Measurements from ENCODE around the gene ADD2. TPM values are rescaled to one million over a fixed set of nuclear protein-coding genes. Genes with fewer than 3 reads are reported as not detected.
"Not testable (repeated sequence)": the region's sequence is repeated elsewhere in the genome, so short reads cannot be mapped to it uniquely, and the experiment has no call there.

Gene ADD2
- total RNA-seq, 4 donors from 2014 or later = 0.40 to 1.9 (median 1.1) TPM

DNA sequence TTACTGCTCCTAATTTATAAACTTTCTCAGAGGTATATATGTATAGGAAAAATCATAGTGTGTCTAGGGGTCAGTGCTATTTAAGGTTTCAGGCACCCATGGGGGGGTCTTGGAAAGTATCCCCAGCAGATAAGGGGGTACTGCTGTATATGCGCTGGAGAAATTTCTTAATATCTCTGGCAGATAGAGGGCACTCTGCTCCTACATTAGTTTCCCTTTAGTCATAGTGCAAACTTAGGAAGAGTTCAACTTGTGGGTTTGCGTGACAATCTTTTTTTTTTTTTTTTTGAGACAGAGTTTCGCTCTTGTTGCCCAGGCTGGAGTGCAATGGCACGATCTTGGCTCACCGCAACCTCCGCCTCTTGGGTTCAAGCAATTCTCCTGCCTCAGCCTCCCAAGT, 112.8 kb downstream of the ADD2 start:
- H3K27me3 ChIP-seq = peaks cover 50% of the 10 kb centered on the region
- H3K4me1 ChIP-seq; H3K36me3 ChIP-seq; H3K4me3 ChIP-seq; H3K9me3 ChIP-seq; in situ Hi-C loops (cut with MboI; ENCODE audit: low pct_ligation_motif_present in 1 of 4, low pct_unique_long_range_greater_than_20kb in 1 of 4, low sequenced_read_pairs in 3 of 4); H3K27ac ChIP-seq; intact Hi-C loops (cut with DNase I; ENCODE audit: low total_unique reads); DNase-seq: not testable (repeated sequence)
- 0 to 60% methylated on average over 1 to 6 of the region's 6 CpGs for WGBS, 2 donors (ENCODE audit: low coverage in 1 of 2)
- TF ChIP-seq, protein P1, sequence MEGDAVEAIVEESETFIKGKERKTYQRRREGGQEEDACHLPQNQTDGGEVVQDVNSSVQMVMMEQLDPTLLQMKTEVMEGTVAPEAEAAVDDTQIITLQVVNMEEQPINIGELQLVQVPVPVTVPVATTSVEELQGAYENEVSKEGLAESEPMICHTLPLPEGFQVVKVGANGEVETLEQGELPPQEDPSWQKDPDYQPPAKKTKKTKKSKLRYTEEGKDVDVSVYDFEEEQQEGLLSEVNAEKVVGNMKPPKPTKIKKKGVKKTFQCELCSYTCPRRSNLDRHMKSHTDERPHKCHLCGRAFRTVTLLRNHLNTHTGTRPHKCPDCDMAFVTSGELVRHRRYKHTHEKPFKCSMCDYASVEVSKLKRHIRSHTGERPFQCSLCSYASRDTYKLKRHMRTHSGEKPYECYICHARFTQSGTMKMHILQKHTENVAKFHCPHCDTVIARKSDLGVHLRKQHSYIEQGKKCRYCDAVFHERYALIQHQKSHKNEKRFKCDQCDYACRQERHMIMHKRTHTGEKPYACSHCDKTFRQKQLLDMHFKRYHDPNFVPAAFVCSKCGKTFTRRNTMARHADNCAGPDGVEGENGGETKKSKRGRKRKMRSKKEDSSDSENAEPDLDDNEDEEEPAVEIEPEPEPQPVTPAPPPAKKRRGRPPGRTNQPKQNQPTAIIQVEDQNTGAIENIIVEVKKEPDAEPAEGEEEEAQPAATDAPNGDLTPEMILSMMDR (IDR thresholded peaks at IDR 0.05) = peak in 1 of 5 experiments; percentile 17

DNA sequence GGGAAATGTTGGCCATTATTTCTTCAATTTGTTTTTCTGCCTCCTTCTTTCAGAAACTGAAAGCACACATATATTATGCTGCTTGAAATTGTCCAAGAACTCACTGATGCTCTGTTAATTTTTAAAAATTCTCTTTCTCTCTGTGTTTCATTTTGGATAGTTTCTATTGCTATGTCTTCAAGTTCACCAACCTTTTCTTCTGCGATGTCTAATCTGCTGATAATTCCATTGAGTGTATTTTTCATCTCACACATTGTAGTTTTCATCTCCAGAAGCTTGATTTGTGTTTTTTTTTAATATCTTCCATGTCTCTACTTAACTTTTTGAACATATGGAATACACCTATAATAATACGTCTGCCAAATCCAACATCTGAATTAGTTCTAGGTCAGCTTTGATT, 116.3 kb downstream of the ADD2 start:
- in situ Hi-C loops (cut with MboI; ENCODE audit: low pct_ligation_motif_present in 1 of 4, low pct_unique_long_range_greater_than_20kb in 1 of 4, low sequenced_read_pairs in 3 of 4) = no loop called here
- 86 to 88% methylated on average over 2 of the region's 2 CpGs for WGBS, 2 donors (ENCODE audit: low coverage in 1 of 2)
- intact Hi-C loops (cut with DNase I; ENCODE audit: low total_unique reads) = loop anchor here (5.0 kb wide), 1 partner anchor 1859 kb away; no protein-coding TSS in a partner anchor
- TF ChIP-seq POLR2A (IDR thresholded peaks at IDR 0.05) = no peak
- TF ChIP-seq EP300 (IDR thresholded peaks at IDR 0.05; ENCODE audit: low read depth) = no peak
- TF ChIP-seq, protein P1 (IDR thresholded peaks at IDR 0.05) = no peak
- TF ChIP-seq POLR2AphosphoS5 (IDR thresholded peaks at IDR 0.05) = no peak
- H3K4me1 ChIP-seq = no peaks in the 10 kb centered on the region
- H3K27me3 ChIP-seq = peaks cover 43% of the 10 kb centered on the region
- H3K9me3 ChIP-seq = no peaks in the 10 kb centered on the region
- H3K4me3 ChIP-seq = no peak overlapping the region
- no peak overlapping the region for H3K27ac ChIP-seq
- no peak for DNase-seq
- no peaks in the 10 kb centered on the region for H3K36me3 ChIP-seq

DNA sequence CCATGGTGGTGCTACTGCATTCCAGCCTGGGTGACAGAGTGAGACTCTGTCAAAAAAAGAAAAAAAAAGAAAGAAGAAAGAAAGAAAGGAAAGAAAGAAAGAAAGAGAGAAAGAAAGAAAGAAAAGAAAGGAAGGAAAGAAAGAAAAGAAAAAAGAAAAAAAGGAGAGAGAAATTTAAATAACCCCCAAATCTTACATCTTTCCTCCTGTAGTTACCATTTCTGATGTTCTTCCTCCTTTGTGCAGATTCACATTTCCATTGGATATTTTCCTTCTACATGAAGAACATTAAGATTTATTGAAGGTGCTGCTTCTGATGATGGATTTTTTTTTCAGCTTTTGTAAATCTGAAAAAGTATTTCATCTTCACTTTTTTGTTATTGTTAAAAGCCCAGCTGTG, 117.0 kb downstream of the ADD2 start:
- Histone ChIP-seq H3K27ac (no peak overlapping the region), H3K4me3 (no peak overlapping the region), H3K9me3 (no peaks in the 10 kb centered on the region), H3K27me3 (peaks cover 36% of the 10 kb centered on the region), H3K4me1 (peaks cover 0 to 7% (median 0%) of the 10 kb centered on the region in 4 donors), H3K36me3 (no peaks in the 10 kb centered on the region)
- intact Hi-C loops (cut with DNase I; ENCODE audit: low total_unique reads) = loop anchor here (5.0 kb wide), 1 partner anchor 1859 kb away; no protein-coding TSS in a partner anchor
- in situ Hi-C loops (cut with MboI; ENCODE audit: low pct_ligation_motif_present in 1 of 4, low pct_unique_long_range_greater_than_20kb in 1 of 4, low sequenced_read_pairs in 3 of 4) = no loop called here
- DNase-seq = no peak
- TF ChIP-seq POLR2A (IDR thresholded peaks at IDR 0.05) = no peak
- TF ChIP-seq, protein P1 (IDR thresholded peaks at IDR 0.05) = no peak
- no peak for TF ChIP-seq POLR2AphosphoS5 (IDR thresholded peaks at IDR 0.05)
- no peak for TF ChIP-seq EP300 (IDR thresholded peaks at IDR 0.05; ENCODE audit: low read depth)

GRCh38 chr2:70648961-70649360, 119.0 kb downstream of the ADD2 start:
- Histone ChIP-seq H3K9me3 (no peaks in the 10 kb centered on the region), H3K4me3 (no peak overlapping the region), H3K27ac (no peak overlapping the region), H3K4me1 (peaks cover 0 to 8% (median 0%) of the 10 kb centered on the region in 4 donors), H3K36me3 (no peaks in the 10 kb centered on the region), H3K27me3 (peaks cover 22% of the 10 kb centered on the region)
- 68 to 83% methylated on average over 3 of the region's 3 CpGs for WGBS, 2 donors (ENCODE audit: low coverage in 1 of 2)
- no peak for TF ChIP-seq EP300 (IDR thresholded peaks at IDR 0.05; ENCODE audit: low read depth)
- no peak for DNase-seq
- in situ Hi-C loops (cut with MboI; ENCODE audit: low pct_ligation_motif_present in 1 of 4, low pct_unique_long_range_greater_than_20kb in 1 of 4, low sequenced_read_pairs in 3 of 4) = no loop called here
- intact Hi-C loops (cut with DNase I; ENCODE audit: low total_unique reads) = no loop called here

GRCh38 chr2:70647873-70648481, 120.0 kb downstream of the ADD2 start:
- H3K27ac ChIP-seq = no peak overlapping the region
- no peaks in the 10 kb centered on the region for H3K36me3 ChIP-seq
- H3K27me3 ChIP-seq = peaks cover 14% of the 10 kb centered on the region
- in situ Hi-C loops (cut with MboI; ENCODE audit: low pct_ligation_motif_present in 1 of 4, low pct_unique_long_range_greater_than_20kb in 1 of 4, low sequenced_read_pairs in 3 of 4) = no loop called here
- peaks cover 0 to 8% (median 0%) of the 10 kb centered on the region in 4 donors for H3K4me1 ChIP-seq
- intact Hi-C loops (cut with DNase I; ENCODE audit: low total_unique reads) = no loop called here
- 3 to 14% methylated on average over 2 to 9 of the region's 9 CpGs for WGBS, 2 donors (ENCODE audit: low coverage in 1 of 2)
- no peak overlapping the region for H3K4me3 ChIP-seq
- no peak for TF ChIP-seq POLR2A (IDR thresholded peaks at IDR 0.05)
- TF ChIP-seq, protein P1 (IDR thresholded peaks at IDR 0.05) = peak; percentile 85 to 95 (median 93)
- no peaks in the 10 kb centered on the region for H3K9me3 ChIP-seq
- peak; percentile 72 for DNase-seq

All from transverse colon (tissue), 4 donors.